ENCODE data around the gene ZNF496.

DNA sequence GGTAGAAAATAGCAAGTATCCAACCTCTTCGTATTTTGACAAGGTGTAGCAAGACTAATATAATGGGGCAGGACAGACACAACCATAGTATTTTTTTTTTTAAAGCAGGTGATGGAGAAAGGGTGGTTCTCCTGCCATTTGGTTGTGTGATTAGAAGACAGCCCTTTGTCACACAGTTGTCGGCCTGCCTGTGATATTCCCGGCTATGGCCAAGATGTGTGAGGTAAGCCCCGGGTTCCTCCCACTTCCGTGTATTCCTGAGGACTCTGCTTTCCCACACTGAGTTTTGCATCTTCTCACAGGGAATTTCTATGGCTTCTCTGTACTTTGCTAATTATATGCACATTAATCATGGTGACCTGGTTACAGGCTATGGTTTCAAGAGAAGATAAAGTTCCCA, 35.9 kb downstream of the ZNF496 start:
- TF ChIP-seq, protein P1, sequence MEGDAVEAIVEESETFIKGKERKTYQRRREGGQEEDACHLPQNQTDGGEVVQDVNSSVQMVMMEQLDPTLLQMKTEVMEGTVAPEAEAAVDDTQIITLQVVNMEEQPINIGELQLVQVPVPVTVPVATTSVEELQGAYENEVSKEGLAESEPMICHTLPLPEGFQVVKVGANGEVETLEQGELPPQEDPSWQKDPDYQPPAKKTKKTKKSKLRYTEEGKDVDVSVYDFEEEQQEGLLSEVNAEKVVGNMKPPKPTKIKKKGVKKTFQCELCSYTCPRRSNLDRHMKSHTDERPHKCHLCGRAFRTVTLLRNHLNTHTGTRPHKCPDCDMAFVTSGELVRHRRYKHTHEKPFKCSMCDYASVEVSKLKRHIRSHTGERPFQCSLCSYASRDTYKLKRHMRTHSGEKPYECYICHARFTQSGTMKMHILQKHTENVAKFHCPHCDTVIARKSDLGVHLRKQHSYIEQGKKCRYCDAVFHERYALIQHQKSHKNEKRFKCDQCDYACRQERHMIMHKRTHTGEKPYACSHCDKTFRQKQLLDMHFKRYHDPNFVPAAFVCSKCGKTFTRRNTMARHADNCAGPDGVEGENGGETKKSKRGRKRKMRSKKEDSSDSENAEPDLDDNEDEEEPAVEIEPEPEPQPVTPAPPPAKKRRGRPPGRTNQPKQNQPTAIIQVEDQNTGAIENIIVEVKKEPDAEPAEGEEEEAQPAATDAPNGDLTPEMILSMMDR (IDR thresholded peaks at IDR 0.05; ENCODE audit: low read depth, low read length, poor library complexity, severe bottlenecking) = no peak
- TF ChIP-seq EZH2phosphoT487 (IDR thresholded peaks at IDR 0.05; ENCODE audit: borderline replicate concordance, low read length) = no peak

Data from DOHH2 (cell line).